Measurements from ENCODE around the gene JAG2.
A peak's percentile ranks its signal among the peaks of the same experiment; 100 is the strongest.

JAG2 gene

DNA sequence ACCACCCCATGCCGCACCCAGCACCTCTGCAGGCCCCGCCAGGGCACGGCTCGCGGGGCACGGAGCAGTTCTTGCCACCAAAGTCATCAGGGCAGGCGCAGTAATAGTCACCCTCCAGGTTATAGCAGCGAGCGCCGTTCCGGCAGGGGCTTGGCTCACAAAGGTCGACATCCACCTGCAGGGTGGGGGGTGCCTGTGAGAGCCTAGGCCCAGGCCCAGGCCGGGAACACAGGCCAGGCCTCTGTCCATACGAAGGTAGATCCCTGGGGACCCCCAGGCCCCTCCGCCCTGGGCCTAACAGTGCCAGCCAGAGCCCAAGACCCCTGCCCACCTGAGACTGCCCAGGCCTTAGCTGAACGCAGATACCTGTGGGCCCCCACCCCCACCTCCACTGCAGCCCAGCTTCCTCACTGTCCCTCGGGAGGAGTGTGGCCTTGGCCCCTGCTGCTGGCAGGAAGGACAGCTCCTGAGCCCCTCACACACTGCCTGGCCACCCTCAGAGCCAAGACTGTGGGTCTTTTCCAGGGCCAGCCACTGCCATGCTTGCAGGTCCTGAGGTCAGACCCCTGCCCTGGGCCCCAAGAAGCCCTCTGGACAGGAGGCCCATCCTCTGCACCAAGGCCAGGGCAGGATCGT lies 19.3 kb downstream of the JAG2 start:
- peak in 1 of 5 donors; percentile 4 for DNase-seq

DNA sequence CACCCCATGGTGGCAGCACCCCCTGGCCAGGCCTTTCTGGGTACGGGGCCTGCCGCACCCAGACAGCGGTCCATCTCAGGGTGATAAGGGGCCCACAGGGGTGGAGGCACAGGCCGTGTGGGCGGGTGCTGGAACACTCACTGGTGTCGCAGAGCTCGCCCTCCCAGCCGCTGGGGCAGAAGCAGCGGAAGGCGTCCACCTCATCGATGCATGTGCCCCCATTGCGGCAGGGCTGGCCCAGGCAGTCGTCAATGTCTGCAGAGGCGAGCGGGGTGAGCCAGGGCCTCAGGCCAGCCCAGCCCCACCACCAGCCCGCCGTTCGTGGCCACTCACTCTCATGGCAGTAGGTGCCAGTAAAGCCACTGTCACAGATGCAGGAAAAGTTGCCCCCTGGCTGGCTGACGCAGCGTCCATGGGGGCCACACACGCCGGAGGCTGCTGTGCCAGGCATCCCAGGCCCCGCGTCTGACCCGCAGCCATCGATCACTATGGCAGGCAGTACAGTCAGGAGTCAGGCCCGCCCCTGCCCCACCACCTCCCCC lies 19.9 kb downstream of the JAG2 start:
- peak in 1 of 5 donors; percentile 0 for DNase-seq

DNA sequence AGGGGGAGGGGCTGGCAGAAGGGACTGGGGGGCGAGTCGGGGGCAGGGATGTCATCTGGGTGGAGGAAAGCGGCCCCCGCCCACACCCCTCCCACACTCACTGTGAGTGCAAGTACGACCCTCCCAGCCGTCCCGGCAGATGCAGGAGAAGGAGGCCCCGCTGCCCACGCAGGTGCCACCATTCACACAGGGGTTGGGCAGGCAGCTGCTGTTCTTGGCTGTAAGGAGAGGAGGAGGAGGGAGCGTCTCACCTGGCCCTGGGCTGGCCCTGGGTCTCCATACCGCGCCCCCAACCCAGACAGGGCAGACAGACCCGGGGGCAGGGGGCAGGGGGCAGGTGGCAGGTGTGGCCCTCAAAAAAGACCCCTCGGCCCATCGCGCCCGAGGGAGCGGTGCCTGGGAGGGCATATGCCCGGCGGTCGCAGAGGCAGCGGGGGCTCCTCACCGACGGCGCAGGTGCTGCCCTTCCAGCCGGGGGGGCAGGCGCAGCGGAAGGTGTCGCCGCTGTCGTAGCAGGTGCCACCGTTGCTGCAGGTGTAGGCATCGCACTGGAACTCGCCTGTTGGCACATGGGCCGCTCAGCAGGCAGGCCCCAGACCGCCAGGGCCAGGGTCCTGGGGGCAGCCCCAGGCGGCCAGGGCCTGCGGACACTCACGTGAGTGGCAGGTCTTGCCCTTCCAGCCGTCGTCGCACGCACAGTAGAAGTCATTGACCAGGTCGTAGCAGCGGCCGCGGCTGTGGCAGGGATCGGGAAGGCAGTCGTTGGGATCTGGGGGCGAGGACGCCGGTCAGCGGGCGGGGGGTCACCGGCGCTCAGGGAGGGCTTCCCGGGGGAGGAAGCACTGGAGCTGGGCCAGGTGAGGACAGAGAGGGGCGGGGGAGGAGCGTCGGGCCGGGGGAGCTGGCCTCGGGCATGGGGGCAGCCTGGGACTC lies 20.6 kb downstream of the JAG2 start:
- DNase-seq, result no peak

DNA sequence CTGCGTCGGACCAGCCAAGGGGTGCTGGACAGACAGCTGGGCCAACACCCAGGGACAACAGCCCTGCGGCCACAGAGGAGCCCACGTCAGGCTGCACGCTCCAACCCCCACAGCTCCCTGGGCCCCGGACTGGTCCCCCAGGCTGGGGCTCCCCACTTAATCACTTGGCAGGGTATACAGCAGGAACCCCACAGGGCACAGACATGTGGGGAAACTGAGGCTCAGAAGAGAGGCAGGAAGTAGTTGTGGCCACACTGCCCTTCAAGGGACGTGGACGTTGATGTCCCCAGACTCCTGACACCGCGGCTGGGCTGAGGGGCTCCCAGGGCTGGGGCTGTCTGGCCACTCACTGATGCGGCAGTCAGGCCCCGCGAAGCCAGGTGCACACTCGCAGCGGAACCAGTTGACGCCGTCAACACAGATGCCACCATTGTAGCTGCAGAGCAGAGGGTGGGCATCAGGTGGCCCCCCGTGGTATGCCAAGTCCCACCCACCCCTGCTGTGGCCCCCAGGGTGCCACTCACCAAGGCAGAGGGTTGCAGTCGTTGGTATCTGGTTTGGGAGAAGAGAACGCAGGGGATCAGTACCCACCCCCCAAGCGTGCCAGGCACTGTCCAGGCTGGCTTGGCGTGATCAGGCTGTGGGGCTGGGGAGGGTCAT lies 21.5 kb downstream of the JAG2 start:
- DNase-seq, result no peak

DNA sequence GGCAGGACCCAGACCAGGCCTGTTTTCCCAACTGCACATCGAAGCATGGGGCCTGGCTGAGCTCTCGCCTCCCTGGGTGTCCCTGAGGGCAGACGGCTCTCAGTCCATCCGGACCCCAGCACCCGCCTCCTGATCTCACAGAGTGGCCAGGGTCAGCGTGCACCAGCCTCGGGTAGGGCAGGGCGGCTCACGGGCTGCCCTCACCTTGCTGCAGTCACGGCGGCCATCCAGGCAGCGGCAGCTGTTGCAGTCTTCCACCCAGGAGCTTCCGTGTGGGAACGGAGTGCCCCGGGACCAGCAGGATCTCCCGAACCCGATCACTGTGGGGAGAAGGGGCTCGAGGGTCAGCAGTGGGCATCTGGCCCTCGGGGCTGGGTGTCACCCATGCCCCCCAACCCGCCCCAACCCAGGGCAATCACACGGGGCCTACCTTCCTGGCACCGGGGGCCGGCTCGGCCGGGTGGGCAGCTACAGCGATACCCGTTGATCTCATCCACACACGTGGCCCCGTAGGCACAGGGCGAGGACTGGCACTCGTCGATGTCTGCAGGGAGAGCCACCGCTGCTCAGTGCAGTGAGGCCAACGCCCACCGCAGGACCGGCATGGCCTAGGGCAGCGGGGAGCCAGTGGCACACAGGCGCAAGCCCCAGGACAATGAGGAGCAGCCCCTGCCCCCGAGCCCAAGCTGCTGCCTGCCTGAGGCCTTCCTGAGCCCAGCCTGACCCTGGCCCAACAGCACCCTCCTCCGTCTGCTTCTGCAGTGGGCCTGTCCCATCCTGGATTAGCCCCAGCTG lies 22.2 kb downstream of the JAG2 start:
- DNase-seq, result peak in 2 of 5 donors; percentile 6 to 9

DNA sequence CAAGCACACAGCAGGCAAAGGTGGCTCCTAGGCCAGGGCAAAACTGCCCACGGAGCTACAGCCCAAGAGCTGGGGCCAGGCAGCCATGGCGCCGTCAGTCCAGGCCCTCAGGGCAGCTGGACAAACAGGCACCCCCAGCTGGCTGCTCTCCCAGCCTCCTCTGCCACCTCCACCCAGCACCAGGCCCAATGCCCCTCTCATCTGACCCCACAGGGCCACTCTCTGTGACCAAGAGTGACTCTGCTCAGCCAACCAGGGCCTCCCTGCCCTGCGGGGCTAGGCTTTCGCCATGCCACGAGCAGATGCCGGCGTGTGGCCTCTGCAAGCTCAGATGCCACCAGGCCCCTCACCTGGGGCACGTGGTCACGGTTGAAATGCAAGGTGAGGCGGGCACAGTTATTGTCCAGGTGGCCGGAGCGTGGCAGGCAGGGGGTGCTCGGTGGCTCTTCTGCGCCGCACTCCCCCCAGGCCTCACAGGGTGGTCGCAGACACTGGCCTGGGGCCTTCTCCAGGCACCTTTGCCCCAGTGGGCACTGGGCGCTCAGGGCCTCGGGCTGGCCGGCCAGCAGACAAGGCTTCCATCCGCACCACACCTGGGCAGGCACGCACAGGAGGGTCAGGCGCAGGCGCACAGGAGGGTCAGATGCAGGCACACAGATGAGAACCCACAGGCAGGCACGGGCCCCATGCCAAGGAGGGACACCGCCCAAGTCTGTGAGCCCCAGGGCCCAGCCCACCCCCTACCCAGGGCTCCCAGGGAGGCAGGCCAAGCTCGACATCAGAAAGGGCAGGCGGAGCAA lies 23.0 kb downstream of the JAG2 start:
- DNase-seq, result no peak

DNA sequence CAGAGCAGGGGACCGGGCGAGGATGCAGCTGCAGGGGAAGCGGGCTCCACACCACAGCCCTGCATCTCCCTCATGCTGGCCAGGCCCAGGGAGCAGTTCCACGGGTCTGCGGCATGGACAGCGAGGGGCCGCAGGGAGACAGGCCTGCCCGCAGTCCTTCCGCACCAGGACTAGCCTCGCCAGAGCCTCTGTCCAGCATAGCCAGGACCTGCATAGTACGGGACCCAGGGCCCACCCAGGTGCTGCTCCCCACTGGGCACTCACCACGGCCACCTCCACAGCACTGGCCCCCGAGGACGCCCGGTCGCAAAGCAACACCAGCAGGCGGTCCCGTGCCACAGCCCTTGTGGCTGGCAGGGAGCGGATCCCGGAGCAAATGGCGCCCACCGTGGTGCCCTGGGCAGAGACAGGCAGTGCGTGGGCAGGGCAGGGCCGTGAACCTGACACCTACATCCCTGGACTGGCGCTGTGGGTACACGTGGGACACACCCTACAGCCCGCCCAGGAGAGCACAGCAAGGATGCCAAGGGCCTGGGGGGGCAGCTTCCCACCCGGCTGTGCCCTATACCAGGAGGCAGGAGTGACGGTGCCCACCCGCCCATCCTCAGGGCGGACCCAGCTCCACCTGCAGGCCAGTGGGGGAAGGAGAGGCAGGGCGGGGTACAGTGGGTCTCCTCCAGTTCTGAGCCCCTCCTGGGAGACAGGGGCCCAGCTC lies 23.8 kb downstream of the JAG2 start:
- DNase-seq, result peak in 1 of 5 donors; percentile 5

DNA sequence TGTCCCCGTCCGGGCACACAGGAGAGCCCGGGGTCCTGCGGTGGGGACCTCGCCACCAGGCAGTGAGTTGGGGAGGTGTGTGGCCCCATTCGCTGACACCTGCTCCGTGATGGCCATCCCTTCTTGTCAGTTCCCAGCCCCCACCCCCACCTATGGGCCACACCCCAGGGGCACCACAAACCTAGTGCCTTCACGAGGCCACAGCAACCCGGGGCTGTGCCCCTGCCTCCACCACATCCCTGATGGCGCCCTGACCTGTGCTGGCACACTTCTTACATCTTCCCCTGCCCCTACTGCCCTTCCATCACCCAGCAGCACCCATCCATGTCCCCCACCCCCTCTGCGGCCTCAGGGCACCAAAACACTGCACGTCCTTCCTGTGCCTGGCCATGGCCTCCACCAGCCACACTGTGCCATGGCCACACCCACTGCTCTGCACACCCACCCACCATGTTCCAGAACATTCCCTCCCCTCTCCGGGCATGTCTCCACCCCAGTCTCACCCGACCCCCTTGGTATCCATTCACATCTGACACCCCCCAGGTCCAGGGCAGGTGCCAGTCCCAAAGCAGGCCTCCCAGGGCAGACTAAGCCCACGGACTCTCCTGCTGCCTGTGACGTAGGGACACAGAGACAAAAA lies 24.4 kb downstream of the JAG2 start:
- DNase-seq, result no peak

DNA sequence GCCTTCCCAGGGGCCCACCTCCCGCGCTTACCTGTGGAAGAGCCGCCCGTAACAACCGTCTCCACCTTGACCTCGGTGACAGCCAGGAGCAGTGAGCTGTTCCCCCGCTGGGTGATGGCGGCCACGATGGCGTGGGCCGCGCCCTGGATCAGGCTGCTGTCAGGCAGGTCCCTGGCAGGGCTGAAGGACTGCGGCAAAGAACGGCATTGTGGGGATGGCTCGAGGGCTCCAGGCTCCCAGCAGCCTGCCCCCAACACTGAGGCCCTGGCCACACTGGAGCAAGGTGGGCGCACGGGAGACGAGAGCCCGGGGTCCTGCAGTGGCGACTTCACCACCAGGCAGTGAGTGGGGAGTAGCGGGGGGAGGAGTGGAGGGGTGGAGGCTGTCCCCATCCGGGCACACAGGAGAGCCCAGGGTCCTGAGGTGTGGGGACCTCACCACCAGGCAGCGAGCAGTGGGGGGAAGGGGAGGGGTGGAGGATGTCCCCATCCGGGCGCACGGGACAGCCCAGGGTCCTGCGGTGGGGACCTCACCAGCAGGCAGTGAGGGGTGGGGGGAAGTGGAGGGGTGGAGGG lies 25.0 kb downstream of the JAG2 start:
- peak in 1 of 5 donors; percentile 4 for DNase-seq

DNA sequence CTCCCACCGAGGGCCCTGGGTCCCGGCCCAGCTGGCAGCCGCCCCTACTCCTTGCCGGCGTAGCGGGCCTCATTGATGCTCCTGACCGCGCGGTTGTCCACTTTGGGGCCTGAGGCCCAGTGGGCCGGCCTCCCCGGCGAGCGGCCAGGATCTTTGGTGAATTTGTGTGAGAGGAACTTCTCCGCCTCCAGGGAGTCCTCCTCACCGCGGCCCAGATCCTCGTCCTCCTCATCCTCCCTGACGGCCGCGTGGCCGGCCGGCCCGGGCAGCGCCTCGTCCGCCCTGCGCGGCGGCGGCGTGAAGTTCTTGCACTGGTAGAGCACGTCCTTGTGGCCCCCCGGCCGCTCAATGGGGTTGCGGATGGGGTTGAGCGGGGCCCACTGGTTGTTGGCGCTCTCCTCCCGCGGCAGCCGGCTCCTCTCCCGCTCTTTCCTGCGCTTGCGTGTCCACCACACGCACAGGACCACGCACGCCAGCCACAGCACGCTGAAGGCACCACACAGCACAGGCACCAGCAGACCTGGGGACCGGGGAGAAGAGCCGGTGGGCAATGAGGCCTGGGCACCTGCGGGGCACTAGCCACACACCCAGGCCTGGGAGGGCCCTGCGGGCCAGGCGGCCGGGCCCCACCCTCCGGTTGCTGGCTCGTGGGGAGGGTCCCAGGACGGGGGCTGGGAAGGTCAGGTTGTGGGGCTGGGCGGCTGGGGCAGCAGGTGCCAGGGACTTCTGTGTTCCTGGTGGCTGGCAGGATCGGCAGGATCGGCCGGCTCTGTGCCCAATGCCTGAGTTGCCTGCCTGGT lies 25.7 kb downstream of the JAG2 start:
- no peak for DNase-seq

DNA sequence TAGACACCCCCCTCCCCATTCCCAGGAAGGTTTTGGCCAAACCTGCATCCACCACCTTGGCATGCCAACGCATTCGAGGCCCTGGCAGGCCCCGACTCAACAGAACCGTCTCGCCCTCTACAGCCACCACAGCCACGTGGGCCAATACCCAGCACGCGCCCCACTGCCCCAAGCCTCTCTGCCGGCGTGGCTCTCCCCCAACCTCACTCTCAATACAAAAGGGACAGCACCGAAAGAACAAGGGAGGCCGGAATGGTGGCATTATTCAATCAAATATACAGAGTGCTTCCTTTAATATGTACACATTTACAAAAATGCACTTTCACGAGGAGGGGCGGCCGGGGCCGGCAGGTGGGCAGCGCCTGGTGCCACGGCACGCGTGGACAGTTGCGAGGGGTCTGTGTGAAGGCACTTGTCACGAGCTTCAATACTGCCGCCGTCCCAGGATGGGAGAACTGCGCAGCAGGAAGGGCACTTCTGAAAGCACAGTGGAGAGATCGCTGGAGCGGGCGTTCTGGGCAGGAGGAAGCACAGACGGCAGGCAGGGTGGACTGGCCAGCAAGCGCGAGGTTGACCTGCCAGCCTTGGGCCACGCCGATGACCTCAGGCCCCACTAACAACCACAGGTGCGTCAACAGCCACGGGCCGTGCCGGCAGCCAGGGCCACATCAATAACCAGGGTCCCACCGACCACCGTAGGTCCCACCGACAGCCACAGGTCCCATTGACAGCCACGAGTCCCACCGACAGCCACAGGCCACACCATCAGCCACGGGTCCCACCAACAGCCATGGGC lies 26.9 kb downstream of the JAG2 start:
- no peak for DNase-seq

DNA sequence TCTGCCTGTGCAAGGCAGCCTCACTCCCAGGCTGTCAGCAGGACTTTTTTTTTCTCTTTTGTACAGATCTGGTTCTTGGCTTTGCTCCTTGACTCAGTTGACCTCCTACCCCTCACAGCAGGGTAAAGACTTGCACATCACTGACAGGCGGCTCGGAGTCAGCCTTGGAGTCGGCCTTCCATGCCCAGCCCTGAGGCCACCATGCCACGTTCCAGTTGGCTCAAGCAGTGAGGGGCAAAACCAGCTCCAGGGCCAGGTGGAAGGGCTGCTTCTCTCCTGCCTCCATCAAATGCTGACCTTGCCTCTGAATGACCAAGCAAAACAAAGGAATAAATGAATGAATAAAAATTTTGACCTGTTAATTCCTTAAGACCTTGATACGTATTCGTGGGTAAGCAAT lies 27.6 kb downstream of the JAG2 start:
- no peak for DNase-seq

DNA sequence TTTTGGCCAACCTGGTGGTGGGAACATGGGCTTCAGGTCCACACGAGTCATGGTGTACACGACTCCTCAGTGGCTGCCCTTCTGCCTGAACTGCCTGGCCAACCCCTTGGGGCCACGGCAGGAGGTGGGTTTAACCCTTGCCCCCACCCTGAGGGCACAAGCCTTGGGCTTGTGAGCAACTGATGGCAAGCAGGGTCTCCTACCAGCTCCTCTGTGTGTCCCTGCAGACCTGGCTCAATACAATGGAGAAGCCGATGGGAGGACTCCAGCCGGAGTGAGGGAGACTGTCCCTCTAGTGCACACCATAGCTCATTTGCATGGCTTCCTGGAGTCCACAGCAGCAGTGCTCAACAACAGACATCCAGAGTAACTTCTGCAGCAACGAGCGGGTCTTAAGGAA lies 28.0 kb downstream of the JAG2 start:
- no peak for DNase-seq

DNA sequence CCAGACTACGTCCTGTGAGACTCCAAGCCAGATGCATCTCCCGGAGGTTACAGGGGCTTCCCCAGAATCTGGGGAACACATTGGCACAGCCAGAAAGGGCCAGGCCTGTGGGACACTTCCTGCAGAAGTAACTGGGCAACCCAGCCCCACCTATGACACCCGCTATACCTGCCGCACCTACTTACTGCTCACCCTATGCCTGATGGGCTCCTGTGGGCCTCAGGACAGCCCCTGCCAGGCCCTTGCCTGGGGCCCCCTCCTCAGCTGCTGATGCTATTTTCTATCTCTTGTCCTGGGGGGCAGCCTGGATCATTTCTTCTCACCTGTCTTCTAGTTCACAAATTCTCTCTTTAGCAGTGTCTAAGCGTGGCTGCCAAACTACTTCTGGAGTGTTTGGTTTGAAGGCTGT lies 28.7 kb downstream of the JAG2 start:
- DNase-seq, result no peak

DNA sequence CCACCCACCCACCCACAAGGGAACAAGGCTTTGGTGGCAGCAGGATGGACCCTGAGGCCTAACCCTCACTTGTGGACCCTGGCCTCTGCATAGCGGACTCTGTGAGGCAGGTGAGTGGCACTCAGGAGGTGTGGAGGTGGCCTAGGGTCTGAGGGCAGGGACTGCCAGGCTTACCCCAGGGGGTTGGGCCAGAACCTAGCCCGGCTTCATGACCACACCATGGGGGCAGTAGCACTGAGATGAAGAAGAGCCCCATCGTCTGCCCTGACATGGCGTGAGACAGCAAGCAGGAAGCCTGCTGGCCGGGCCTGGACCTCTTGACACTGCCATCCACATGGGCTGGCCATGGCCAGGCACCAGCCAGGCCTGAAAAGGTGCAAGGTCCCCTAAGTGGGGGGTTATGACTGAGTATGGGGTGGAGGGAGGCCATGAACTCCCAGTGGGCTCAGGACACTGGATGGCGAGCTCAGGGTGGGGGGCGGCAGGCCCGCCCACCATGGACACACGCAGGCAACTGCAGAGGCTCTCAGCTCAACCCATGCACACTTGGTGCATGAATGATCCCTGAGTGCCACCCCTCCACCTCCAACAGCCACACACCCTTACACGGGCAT lies 29.3 kb downstream of the JAG2 start:
- no peak for DNase-seq

DNA sequence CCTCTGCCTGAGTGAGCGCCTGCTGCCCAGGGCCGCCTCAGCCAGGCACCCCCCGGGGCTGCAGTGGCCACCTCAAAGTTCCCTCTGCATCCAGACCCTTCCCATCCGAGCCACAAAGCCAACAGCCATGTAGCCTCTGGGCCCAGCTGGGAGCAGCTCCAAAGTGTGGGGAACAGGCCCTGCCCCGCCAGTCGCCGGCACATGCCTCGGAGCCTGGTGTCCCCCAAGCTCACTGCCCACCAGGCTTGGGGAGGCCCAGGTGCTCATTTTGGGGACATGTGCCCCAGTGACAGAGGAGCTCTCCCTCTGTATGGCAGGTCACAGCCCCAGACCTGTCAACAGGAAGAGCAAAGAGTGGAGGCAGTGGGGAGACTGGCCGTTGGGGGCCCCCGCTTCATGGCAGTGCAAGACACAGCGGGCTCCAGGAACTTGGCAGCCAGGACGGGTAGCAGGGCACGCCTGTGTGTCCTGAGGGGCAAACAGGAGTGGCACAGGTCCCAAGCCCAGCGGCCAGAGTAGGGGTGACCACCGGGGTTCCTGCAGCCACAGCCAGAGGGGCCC lies 29.9 kb downstream of the JAG2 start:
- DNase-seq, result no peak

DNA sequence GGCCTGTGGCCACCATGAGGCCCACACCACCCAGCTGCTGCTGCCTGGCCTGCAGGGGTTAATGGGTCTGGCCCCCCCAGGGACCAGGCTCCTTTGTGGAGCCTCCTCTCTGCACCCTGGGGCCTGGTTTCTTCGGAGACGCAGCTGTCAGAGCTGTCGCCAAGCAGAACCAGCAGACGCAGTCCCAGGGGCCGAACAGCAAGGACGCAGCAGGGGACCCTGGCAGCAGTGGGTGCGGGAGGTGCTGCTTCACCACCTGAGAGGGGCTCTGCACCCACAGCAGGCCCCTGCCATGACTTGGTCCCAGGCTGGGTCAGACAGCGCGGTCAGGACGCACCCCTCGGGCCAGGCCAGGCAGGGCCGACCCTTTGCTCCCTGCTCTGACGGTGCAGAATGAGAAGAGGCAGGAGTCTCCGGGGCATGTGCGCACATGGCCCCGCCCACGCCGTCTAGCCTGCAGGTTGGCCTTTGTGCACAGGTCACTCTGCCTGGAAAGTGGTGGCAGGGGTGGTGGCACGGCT lies 30.5 kb downstream of the JAG2 start:
- no peak for DNase-seq
